Femur (tissue), 1 donor: ENCODE results near the gene NTN1.
A peak's percentile ranks its signal among the peaks of the same experiment; 100 is the strongest.
"Not testable (repeated sequence)": the region's sequence is repeated elsewhere in the genome, so short reads cannot be mapped to it uniquely, and the experiment has no call there.

Experiments used
- DNase-seq: peaks from one replicate; pipeline ENCODE4 v3.0.0-alpha.2; 2017

Gene NTN1

DNA sequence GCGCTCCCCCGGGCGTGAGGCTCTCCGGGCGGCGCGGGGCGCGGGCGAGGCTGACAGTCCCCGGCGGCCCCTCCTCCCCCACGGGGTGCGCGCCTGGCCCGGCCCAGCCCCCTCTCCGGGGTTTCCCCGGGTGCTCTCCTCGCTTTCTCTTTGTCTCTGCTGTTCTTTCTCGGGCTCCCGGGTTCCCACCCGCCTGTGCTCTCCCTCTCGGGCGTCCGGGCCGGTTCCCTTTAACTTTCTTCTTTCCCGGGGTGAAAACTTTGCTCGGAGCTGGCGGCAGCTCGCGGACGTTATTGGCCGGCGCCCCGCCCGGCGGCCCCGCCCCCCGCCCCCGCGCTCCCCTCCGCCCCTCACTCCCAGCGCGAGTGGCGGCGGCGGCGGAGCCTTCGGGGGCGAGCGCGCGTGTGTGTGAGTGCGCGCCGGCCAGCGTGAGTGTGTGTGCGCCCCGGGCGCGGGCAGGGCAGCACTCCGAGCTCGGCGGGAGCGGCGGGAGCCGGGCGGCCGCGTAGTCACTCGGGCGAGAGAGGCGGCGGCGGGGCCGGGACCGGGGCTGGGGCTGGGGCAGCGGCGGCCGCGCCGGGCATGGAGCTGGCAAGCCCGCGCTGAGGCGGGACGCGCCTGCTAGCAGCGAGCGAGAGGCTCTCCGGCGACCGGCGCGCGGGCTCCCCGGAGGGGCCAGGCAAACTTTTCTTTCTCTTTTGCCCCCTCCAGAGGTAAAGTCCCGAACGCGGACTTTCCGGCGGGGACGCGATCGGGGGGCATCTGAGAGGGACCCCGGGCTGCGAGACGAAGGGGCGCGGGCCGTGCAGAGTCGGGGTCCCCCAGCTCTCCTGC, at the start of gene NTN1:
NTN1 (plus strand) TSS at position 353 of the 834 bp plus-strand sequence. CDS start 864 bp downstream, outside the sequence.
- DNase-seq, result peak; percentile 73

DNA sequence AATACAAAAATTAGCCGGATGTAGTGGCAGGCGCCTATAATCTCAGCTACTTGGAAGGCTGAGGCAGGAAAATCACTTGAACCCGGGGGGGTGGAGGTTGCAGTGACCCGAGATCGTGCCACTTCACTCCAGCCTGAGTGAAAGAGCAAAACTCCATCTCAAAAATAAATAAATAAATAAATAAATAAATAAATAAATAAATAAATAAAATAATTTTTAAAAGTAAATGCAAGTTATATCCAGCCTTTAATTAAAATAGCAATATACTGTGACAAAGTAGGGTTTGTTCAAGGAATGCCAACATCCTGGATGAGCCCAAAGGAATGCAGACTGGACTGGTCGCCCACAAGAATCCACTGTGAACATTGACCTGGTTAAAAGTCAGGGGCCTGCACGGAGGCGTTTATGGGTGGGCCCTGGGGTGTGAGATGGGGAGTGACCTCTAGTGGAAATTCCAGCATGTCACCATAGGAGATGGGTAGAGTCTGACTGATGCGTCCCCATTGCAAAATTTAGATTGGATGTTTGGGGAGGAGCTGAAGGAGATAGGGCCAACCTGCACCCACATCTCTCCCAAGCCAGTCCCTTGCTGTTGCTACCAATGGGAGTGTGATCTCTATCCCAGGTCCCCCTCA, 46.1 kb upstream of the NTN1 start:
- DNase-seq, result no peak

DNA sequence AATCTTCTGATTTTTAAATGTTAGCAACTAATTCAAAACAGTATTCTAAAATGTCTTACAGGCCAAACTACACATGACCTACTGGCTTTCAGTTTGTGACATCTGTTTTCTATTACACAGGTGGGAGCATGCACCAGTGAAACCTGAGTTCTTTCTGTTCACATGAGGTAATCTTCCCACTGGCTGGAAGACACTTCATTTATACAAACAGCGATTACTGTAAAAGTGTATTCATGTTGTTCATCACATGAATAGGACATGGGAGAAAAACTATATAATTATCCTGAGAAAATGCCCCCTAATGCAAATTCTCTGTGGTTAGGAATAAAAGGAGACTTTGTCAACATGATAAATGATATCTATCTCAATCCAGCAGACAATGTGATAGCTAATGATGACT, 44.7 kb upstream of the NTN1 start:
- no peak for DNase-seq

DNA sequence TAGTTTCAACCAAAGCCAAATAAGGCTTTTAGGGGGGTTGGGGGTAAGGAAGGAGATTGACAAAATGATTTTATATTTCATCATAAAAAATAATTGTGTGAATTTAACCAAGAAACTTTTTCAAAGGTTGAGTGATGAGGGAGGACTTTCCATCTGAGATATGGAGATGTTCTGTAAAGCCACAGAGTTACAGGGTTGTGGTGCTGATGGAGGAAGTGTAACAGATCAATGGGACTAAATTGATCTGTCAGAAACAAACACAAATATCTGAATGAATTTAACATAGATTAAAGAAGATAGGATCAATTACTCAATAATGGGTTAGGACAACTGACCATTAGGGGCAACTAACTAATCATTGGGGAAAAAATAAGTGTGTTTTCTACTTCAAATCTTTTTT, 41.6 kb upstream of the NTN1 start:
- no peak for DNase-seq

DNA sequence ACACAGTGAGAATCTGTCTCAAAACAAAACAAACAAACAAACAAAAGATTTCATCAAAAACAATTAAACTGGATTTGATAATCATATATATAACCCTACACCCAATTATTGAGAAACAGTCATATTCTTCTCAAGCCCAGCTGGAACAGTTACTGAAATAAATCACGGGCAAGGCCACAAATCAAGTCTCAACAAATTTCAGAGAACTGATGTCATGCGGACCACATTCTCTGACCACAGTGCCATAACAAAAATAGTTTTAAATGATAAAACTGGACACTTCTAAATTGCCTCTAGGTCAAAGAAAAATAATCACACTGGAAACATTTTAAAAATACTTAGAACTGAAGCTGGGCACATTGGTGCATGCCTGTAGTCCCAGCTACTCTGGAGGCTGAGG, 39.9 kb upstream of the NTN1 start:
- DNase-seq, result no peak

DNA sequence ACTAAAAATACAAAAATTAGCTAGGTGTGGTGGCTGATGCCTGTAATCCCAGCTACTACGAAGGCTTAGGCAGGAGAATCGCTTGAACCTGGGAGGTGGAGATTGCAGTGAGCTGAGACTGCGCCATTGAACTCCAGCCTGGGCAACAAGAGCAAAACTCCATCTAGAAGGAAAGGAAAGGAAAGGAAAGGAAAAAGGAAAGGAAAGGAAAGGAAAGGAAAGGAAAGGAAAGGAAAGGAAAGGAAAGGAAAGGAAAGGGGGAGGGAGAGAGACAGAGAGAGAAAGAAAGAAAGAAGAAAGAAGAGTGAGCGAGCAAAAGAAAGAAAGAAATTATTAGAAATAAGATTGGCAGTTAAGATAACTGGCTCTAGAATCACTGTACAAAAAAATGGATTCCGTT, 37.1 kb upstream of the NTN1 start:
- not testable (repeated sequence) for DNase-seq

DNA sequence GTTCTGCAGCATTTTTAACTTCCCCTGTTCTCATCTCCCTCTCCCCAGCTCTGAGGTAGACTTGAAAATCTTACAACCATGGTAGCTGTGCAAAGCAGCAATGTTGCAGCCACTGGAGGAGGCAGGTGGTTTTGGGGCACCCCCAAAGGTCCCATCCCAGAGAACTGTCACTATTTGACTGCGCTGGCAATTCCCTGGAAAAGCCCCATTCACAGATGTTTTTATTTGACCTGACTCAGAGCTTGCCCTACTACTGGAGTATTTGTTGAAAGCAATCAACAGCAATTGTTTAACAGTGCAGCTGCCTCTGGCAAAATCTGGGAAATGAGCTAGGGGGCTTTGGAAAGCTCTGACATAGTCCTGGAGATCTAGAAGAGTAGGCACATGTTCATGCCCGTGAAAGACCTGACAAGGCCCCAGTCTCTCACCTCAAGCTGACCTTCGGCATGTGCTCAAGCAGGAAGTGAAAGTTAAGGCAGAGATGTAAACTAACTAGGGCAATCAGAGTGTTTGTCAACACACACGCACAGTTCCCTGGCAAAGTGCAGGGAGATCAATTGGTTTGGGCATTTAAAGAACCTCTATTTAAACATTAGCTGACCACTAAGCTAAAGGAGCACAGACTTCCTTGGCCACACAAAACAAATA, 36.1 kb upstream of the NTN1 start:
- no peak for DNase-seq

DNA sequence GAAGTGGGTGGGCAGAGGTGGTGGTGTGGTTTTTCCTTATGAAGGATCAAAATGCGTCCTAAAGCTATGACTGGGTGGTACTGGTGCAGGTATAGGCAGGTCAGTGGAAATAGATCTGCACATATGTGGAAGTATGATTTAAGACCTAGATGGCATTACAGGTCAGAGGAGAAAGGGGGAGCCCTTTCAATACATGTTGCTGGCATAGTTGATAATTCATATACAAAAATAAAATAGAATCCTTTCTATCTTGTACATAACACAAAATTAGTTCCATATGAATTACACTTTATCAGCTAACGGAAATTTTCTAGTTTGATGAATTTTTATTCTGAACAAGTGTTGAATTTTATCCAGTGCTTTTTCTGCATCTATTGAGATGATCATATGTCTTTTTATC, 35.0 kb upstream of the NTN1 start:
- no peak for DNase-seq

DNA sequence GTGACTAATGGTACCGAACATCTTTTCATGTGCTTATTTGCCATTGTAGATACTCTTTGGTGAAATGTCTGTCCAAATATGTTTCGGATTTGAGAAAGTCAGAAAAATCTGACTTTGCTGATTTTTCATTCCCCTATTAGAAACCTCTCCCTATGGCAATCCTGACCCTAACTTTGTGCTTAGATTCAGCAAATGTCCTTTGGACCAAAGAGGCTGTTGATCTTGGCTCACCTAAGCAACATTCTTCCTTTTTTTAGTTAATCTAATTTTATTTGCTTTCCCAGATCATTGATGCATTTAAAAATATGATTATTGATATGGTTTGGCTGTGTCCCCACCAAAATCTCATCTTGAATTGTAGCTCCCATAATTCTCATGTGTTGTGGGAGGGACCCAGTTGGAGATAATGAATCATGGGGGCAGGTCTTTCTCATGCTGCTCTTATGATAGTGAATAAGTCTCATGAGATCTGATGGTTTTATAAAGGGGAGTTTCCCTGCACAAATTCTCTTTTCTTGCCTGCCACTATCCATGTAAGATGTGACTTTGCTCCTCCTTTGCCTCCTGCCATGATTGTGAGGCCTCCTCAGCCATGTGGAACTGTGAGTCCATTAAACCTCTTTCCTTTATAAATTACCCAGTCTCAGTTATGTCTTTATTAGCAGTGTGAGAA, 32.9 kb upstream of the NTN1 start:
- DNase-seq, result not testable (repeated sequence)

DNA sequence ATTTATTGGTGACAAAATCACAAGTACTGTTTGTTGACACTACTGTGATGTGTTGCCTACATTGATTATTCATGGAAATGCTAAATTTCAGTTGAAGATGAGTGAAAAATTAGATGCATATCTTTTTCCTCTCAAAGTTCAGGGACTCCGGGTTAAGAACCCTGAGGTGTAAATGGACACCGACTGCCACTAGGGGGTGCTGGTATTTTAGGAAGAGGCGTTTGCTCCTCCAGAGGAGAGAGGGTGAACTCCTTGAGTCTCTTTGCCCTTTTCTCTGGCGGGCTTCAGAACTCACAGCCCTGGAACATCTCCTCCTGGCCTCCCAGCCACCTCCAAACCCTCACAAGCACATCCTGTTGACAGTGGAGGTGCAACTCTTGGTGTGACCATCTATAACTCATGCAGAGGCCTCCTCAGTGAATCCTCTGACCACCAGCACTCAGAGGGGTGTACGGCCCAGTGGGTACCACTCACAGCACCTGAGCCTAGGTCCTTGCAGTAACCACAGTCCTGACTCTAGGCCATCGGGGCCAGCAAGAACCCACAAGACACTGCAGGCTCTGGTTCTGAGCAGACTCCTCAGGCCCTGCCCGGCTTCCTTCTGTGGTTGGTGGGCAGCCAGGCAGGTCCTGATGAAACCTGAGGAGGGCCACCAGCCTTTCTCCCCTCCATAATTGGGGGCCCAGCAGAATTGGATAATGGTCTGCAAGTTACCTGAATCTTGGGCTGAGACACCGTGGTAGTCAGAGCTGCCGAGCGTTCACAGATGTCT, 29.6 kb upstream of the NTN1 start:
- DNase-seq, result peak; percentile 67

DNA sequence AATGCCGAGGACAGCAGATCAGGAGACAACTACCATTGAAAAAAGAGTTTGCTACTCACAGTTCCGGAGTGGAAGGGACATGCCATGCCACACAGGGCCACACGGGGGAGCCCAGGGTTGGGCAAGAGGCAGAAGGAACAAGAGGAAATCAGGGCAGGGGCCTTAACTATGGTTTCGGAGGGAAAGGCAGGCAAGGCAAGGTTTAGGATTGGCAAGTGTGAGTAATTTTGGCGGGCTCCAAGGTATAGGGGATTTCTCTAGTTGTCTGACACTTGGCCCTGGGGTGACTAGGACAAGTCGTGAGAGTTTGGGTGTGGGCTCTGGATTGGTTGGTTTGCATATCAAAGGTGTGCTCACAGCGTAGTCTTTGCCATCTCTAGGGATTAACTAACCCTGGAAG, 27.0 kb upstream of the NTN1 start:
- DNase-seq, result peak; percentile 84

DNA sequence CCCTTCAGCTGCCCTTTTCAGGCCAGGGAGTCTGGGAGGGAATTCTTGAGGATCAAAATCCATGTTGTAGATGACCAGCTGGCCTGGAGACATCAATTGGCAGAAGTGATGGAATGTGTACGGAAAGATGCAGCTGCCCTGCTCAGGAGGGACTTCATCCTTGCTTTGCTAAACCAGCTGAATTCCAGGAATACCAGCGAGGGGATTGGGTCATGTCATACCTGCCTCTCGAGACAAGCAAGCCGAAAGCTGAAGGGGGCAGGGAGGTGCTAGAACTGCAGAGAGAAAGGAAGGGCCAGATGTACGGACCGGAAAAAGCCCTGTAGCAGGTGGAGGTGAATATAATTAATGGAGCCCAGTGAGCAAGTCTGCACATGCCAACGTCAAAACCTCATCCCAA, 25.6 kb upstream of the NTN1 start:
- DNase-seq, result no peak

DNA sequence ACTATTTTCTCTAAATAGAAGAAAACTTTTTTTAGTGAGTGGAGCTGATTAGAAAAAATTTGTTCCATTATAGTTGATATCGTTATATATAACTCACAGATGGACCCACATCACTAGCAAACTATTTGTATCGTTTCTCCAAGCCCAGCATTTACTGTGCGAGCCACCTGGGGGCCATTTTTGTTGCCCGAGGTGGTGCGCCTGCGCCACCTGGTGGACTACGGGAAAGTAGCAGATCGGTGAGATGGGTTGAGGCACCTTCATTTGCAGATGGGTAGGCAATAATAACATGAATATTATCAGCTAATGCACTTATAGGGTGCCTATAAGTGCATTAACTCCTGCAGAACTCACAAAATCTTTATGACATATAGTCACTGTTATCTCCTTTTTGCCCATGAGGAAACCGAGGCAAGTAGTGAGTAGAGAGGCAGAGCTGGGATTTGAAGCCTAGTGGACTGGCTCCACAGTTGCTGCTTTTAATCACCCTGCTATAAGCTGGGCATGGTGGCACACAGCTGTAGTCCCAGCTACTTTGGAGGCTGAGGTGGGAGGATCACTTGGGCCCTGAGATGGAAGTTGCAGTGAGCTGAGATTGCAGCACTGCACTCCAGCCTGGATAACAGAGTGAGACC, 23.2 kb upstream of the NTN1 start:
- no peak for DNase-seq

DNA sequence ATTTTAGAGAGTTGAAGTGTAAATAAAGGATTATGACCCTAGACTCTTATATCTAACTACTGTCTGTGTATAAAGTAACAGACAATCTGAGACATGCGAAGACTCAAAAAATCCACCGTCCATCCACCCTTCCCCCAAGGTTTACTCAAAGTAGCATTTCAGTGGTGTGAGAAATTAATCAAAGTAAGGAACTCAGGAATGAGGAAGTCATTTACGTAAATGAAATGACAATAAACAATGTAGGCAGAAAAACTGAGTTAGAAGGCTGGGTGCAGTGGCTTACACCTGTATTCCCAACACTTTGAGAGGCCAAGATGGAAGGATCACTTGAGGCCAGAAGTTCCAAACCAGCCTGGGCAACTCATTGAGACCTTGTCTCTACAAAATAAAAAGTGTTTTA, 19.8 kb upstream of the NTN1 start:
- no peak for DNase-seq

DNA sequence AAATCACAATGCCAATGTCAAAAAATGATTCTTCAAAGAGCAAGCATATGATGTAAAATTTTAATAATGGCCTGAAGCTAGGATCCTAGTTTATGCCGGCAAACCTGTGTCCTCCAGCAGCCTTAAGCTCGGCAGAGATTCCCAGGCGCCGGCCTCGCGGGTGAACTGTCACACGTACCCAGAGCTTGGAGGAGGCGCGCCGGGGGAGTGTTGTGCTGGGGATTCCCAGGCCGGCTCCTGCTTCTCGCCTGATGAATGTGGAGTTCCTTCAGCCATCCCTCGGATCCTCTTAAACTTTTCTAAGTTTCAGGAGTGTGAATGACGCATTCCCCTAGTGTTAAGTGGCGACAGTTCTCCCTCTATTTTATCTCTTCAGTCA, 19.1 kb upstream of the NTN1 start:
- no peak for DNase-seq

DNA sequence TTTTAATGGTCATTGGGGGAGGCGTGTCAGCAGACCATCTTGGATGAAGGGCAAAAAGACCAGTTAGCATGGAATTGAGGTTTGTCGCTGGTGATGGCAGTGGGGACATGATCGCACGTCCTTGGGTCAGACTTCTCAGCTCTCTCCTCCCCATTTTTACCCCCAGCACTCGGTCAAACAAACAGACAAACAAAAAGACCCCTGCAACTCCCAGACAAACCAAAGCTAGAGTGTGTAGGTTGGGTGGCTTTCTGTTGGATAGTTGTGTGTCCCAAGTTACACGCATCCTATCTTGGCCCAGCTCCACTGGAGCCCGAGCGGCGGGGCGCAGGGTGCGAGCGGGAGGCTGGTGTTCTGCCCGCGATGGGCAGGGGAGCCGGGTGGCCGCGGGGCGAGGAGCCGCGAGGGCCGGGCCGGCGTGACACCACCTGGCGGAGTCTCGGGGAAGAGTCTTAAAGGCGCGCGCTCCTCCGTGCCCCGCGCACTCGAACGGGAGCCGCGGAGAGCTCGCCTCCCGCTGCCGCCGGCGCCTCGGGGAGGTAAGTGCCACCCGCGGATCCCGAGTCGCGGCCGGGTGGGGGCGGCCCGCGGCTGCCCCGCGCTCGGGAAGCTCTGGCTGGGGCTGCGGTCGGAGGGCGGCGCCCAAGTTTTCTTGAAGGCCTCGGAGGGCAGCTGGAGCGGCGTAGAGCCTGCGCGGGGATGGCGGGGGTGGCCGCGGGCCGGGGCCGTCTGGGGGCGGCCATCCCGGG, 18.5 kb upstream of the NTN1 start:
- DNase-seq, result peak; percentile 40

DNA sequence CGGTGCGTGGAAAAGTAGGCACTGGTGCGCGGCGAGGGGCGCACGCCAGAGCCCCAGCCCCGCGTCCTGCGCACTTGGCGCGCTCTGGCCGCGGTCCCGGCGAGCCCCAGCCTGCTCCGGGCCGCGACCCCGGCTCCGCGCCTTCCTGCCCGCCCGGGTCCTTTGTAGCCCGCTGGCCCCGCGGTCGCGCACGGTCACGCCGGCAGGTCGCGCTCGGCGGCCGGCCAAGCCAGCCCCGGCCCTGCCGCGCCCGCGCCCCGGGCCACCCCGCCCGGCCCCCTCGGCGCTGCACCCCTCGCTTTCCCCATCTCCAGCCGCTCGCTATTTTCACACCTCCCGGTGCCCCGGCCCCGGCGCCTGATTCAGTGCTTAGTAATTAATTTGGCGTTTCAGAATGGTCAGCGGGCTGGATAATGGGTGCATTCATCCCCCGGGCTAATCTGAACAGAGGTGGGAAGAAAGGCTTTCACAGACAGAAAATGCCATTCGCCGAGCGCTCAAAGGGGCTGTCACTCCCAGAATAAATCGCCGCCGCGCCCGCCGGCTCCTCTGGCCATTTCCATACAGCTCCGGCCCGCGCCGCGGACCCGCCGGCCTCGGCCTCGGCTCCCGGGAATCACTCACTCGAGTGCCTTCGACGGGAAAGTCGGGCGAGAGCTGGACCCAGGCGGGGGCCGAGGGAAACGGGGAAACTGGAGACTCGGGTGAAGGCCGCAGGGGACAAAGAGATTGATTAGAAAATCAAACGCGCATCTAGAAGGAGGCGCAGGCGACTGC, 17.8 kb upstream of the NTN1 start:
- DNase-seq, result no peak

DNA sequence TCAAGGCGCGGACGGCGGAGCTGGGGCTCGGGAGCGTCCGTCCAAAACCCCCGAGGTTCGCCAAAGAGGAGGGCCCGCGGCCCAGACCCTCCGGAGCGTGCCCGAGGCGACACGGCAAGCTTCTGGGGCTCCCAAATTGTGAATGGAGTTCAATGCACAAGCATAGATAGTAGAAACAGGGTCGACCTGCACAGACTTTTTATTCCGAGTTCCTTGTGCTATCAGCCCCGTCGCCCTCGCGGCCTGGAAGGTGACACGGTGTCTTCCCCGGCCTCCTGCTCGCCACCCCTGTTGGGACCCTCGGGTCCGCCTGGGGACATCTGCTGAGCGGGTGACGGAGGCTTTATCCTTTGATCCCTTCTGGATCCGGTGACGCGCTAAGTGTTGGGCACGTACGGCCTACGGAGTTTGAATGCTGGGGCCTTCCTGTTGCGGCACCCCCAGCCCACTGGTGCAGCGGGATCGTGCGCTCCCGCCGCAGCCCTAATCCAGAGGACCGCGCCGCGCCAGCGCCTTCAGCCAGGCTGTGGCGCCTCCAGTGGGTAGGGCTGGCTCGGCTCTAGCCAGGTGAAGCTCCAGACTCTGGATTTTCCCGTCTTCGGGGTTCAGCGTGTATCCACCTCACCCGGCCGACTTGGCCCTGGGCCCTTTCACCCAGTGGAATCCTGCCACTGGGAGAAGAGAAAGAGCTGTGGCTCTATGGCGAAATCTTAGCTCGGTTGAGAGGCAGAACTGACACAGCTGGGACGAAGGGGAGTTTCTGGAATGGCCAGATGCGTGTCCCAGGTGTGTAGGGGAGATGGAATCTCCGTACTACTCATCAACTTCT, 17.0 kb upstream of the NTN1 start:
- no peak for DNase-seq

DNA sequence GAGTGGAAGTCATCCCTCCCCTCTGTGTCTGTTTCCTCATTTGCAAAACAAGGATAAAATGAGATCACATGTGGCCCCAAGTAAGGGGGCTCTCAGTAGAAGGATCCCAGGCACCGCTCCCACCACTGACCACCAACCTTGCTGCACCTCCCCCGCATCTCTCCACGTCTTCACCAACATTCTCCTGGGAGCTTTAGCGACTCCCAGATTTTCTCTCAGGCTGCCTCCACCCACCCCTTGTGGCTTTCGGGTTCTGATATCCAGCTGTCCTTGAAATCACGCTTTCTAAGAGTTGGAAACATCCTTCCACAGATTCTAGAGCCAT, 16.4 kb upstream of the NTN1 start:
- DNase-seq, result no peak
